PC-9 (cell line): ENCODE data around the gene TFAP2A.

Source experiments
- EZH2 ChIP-seq: fragments of 200-600 bp; sonication (generic); IDR thresholded peaks from 2 replicates; pipeline ENCODE4 v1.8.0; 2017; ENCODE audit warnings: antibody characterized with exemption, low read depth
- TF ChIP-seq, protein P1 (sequence below): fragments of 200-600 bp; sonication (generic); conservative IDR thresholded peaks from 2 replicates; pipeline ENCODE4 v1.6.1; 2017; ENCODE audit warnings: mixed run types, antibody characterized with exemption, mild to moderate bottlenecking, moderate library complexity

DNA sequence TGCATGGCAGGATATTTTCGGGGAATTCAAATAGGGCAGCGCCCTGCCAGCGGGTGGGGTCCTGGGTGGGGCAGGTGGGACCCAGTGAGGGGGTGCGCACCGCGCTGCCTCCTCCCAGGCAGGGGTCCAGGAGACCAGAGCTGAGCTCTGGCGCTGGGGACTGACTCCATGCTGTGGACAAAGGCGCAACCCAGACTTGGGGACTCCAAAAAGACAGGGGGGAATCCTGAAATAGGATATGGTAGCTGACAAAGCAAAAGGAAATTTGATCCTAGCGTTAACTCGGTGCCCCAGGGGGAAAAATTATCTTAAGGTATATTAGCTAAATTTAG, 23.6 kb downstream of the TFAP2A start:
- TF ChIP-seq, protein P1, sequence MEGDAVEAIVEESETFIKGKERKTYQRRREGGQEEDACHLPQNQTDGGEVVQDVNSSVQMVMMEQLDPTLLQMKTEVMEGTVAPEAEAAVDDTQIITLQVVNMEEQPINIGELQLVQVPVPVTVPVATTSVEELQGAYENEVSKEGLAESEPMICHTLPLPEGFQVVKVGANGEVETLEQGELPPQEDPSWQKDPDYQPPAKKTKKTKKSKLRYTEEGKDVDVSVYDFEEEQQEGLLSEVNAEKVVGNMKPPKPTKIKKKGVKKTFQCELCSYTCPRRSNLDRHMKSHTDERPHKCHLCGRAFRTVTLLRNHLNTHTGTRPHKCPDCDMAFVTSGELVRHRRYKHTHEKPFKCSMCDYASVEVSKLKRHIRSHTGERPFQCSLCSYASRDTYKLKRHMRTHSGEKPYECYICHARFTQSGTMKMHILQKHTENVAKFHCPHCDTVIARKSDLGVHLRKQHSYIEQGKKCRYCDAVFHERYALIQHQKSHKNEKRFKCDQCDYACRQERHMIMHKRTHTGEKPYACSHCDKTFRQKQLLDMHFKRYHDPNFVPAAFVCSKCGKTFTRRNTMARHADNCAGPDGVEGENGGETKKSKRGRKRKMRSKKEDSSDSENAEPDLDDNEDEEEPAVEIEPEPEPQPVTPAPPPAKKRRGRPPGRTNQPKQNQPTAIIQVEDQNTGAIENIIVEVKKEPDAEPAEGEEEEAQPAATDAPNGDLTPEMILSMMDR = no peak
- TF ChIP-seq EZH2 = no peak
